Measurements from ENCODE around the gene GDF2.

GRCh38 chr10:47316131-47316530, 6.1 kb upstream of the GDF2 start:
- TF ChIP-seq CTCF (IDR thresholded peaks at IDR 0.05) (no peak), POLR2A (IDR thresholded peaks at IDR 0.05) (no peak)

All from testis (tissue), 2 donors.